Caco-2 (cell line): ENCODE results near the gene PRPF39. TPM values are rescaled to one million over a fixed set of nuclear protein-coding genes. Genes with fewer than 3 reads are reported as not detected.
A peak's percentile ranks its signal among the peaks of the same experiment; 100 is the strongest.

ENCODE experiments used
- BruUV-seq: library from RNA; stranded (reverse); fragments of 400-500 nt; replicated peaks from 2 replicates; lab custom pipeline; 2021; lab: Mats Ljungman, UMichigan
- CTCF ChIA-PET: fragments of 300-600 bp; sonication (Branson Sonifier 250); formaldehyde crosslinking; loops from one replicate; lab custom pipeline; 2022; ENCODE audit warnings: antibody characterized with exemption; lab: Charles Lee
- POLR2A ChIA-PET: fragments of 300-600 bp; sonication (Branson Sonifier 250); formaldehyde crosslinking; loops from one replicate; lab custom pipeline; 2022; ENCODE audit warnings: antibody characterized with exemption; lab: Charles Lee
- DNase-seq, 2 experiments: peaks; one replicate each; pipeline versions ENCODE4 v3.0.0 to v3.0.0-alpha.2; 2020 to 2022
- H3K27me3 ChIP-seq: replicated peaks from 2 replicates; pipeline ENCODE4 v1.6.0; 2011; ENCODE audit warnings: low read length; ENCODE audit not compliant: control insufficient read depth, insufficient read depth
- H3K36me3 ChIP-seq: 2 replicates; pipeline ENCODE4 v1.5.1; 2011; ENCODE audit warnings: low read length; ENCODE audit not compliant: control insufficient read depth, insufficient read depth
- H3K4me1 ChIP-seq: fragments of 250-450 bp; sonication (Bioruptor Pico); 2 replicates; pipeline ENCODE4 v1.5.1; 2020; ENCODE audit warnings: mild to moderate bottlenecking
- H3K4me3 ChIP-seq: 2 replicates; pipeline ENCODE4 v1.5.1; 2011; ENCODE audit warnings: low read depth, mild to moderate bottlenecking, control low read depth, low read length
- H3K9me3 ChIP-seq: fragments of 250-450 bp; sonication (Bioruptor Pico); 2 replicates; pipeline ENCODE4 v1.5.1; 2020; ENCODE audit warnings: mild to moderate bottlenecking, moderate library complexity
- H3K27ac Mint-ChIP-seq: one replicate; pipeline ENCODE4 v1.8.0; 2022; ENCODE audit warnings: mixed read lengths; ENCODE audit not compliant: unreplicated experiment
- H3K27me3 Mint-ChIP-seq: one replicate; pipeline ENCODE4 v1.8.0; 2022; ENCODE audit warnings: mixed read lengths; ENCODE audit not compliant: insufficient read depth, unreplicated experiment
- H3K36me3 Mint-ChIP-seq: one replicate; pipeline ENCODE4 v1.8.0; 2022; ENCODE audit warnings: mild to moderate bottlenecking, mixed read lengths; ENCODE audit not compliant: insufficient read depth, unreplicated experiment
- H3K4me1 Mint-ChIP-seq: one replicate; pipeline ENCODE4 v1.8.0; 2022; ENCODE audit warnings: low read depth, mixed read lengths; ENCODE audit not compliant: unreplicated experiment
- H3K4me3 Mint-ChIP-seq: one replicate; pipeline ENCODE4 v1.8.0; 2022; ENCODE audit warnings: mild to moderate bottlenecking, moderate library complexity, mixed read lengths; ENCODE audit not compliant: unreplicated experiment
- H3K9me3 Mint-ChIP-seq: one replicate; pipeline ENCODE4 v1.8.0; 2022; ENCODE audit warnings: mixed read lengths; ENCODE audit not compliant: unreplicated experiment
- CTCF ChIP-seq, 2 experiments: fragments of 200-600 bp in 1 of 2; IDR thresholded peaks; 1 replicate in 1 of 2; 2 replicates in 1 of 2; pipeline versions ENCODE4 v1.5.1 to v1.8.0; 2011 to 2022; ENCODE audit warnings: antibody characterized with exemption in 1 of 2, control low read depth in 1 of 2, inconsistent platforms in 1 of 2, low read depth in 1 of 2, low read length in 1 of 2, mild to moderate bottlenecking in 1 of 2, moderate library complexity in 1 of 2; ENCODE audit not compliant: insufficient read depth in 1 of 2, severe bottlenecking in 1 of 2, unreplicated experiment in 1 of 2
- intact Hi-C: fragments of 100-400 bp; cut with micrococcal nuclease; formaldehyde crosslinking; loops from one replicate; pipeline ENCODE4 v1.10.0; 2022; ENCODE audit not compliant: unreplicated experiment
- total RNA-seq: library from RNA; stranded (reverse); gene quantifications from 2 replicates; pipeline ENCODE4 v1.2.3, GENCODE V29; 2022

PRPF39 gene
- total RNA-seq, 1 experiment from 2014 or later = 22.3 TPM

- ChIA-PET CTCF (no interaction called here), POLR2A (interaction anchor here (0.9 kb wide), 1 partner anchor 21 kb away, joined by 3 read pairs; the partner anchor contains the start of gene FKBP3)
- Mint-ChIP-seq H3K27me3 (no peaks in the 10 kb centered on the region), H3K9me3 (no peaks in the 10 kb centered on the region), H3K27ac (peak overlapping the region; percentile 43), H3K4me3 (peak overlapping the region; percentile 59), H3K4me1 (peaks cover 17% of the 10 kb centered on the region), H3K36me3 (peaks cover 52% of the 10 kb centered on the region)
- Histone ChIP-seq H3K4me1 (peaks cover 27% of the 10 kb centered on the region), H3K4me3 (no peak overlapping the region), H3K27me3 (no peaks in the 10 kb centered on the region), H3K36me3 (no peaks in the 10 kb centered on the region), H3K9me3 (no peaks in the 10 kb centered on the region)
- BruUV-seq = TSS peak; percentile 9
- intact Hi-C loops = loop anchor here (1.0 kb wide), 1 partner anchor 21 kb away; the partner anchor contains the start of gene FKBP3
- peak in 1 of 2 experiments; percentile 17 for DNase-seq
- TF ChIP-seq CTCF (IDR thresholded peaks at IDR 0.05; ENCODE audit: insufficient read depth in 1 of 2, low read depth in 1 of 2, low read length in 1 of 2, severe bottlenecking in 1 of 2, unreplicated experiment in 1 of 2) = no peak
Observed at GRCh38 chr14:45112896-45113781, 29.2 kb downstream of the PRPF39 start.

GRCh38 chr14:45114327-45114726 lies 30.4 kb downstream of the PRPF39 start:
- H3K27ac Mint-ChIP-seq = no peak overlapping the region
- H3K4me3 Mint-ChIP-seq = no peak overlapping the region
- DNase-seq = no peak
- no peaks in the 10 kb centered on the region for H3K36me3 ChIP-seq
- H3K4me1 Mint-ChIP-seq = peaks cover 17% of the 10 kb centered on the region
- intact Hi-C loops = no loop called here
- H3K27me3 ChIP-seq = no peaks in the 10 kb centered on the region
- H3K4me3 ChIP-seq = no peak overlapping the region
- ChIA-PET CTCF (no interaction called here), POLR2A (no interaction called here)
- no peak for TF ChIP-seq CTCF (IDR thresholded peaks at IDR 0.05; ENCODE audit: insufficient read depth in 1 of 2, low read depth in 1 of 2, low read length in 1 of 2, severe bottlenecking in 1 of 2, unreplicated experiment in 1 of 2)
- H3K9me3 ChIP-seq = no peaks in the 10 kb centered on the region
- BruUV-seq = no TSS peak
- H3K36me3 Mint-ChIP-seq = peaks cover 56% of the 10 kb centered on the region
- no peaks in the 10 kb centered on the region for H3K9me3 Mint-ChIP-seq
- peaks cover 27% of the 10 kb centered on the region for H3K4me1 ChIP-seq
- H3K27me3 Mint-ChIP-seq = no peaks in the 10 kb centered on the region

GRCh38 chr14:45118594-45118993 lies 34.7 kb downstream of the PRPF39 start:
- H3K27me3 ChIP-seq = no peaks in the 10 kb centered on the region
- peaks cover 74% of the 10 kb centered on the region for H3K36me3 Mint-ChIP-seq
- TF ChIP-seq CTCF (IDR thresholded peaks at IDR 0.05; ENCODE audit: insufficient read depth in 1 of 2, low read depth in 1 of 2, low read length in 1 of 2, severe bottlenecking in 1 of 2, unreplicated experiment in 1 of 2) = no peak
- DNase-seq = no peak
- intact Hi-C loops = no loop called here
- H3K4me1 Mint-ChIP-seq = peaks cover 5% of the 10 kb centered on the region
- BruUV-seq = no TSS peak
- no peaks in the 10 kb centered on the region; the same call in 1 of the 2 replicates for H3K36me3 ChIP-seq
- no peak overlapping the region for H3K27ac Mint-ChIP-seq
- ChIA-PET CTCF (no interaction called here), POLR2A (no interaction called here)
- no peak overlapping the region for H3K4me3 Mint-ChIP-seq
- peaks cover 14% of the 10 kb centered on the region for H3K4me1 ChIP-seq
- H3K9me3 Mint-ChIP-seq = no peaks in the 10 kb centered on the region
- no peak overlapping the region for H3K4me3 ChIP-seq
- H3K27me3 Mint-ChIP-seq = no peaks in the 10 kb centered on the region
- H3K9me3 ChIP-seq = no peaks in the 10 kb centered on the region
